Measurements from ENCODE around the gene PAH.

Gene PAH

DNA sequence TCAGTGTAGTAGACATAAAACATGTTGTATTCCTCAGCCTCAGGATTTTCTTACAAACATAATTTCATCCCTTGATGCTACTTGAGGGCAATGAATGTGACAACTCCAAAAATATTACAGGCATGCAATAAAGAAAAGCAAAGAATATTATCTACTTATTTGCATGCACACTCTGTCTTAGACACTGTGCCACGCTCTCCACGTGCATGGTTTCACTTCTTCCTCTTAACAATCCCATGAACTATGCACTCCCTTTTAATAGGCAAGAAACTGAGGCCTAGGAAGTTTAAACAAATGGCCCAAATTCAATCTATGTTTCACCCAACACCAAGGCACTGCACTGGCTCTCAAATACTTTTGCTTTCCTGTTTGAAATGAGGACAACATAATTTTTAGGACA is 1.8 kb upstream of the PAH start:
- Mint-ChIP-seq H3K9me3 (no peaks in the 10 kb centered on the region), H3K4me1 (peaks cover 14% of the 10 kb centered on the region), H3K27ac (no peak overlapping the region), H3K27me3 (peaks cover 16% of the 10 kb centered on the region), H3K4me3 (no peak overlapping the region)
- no peak for DNase-seq
- ATAC-seq, result no peak

DNA sequence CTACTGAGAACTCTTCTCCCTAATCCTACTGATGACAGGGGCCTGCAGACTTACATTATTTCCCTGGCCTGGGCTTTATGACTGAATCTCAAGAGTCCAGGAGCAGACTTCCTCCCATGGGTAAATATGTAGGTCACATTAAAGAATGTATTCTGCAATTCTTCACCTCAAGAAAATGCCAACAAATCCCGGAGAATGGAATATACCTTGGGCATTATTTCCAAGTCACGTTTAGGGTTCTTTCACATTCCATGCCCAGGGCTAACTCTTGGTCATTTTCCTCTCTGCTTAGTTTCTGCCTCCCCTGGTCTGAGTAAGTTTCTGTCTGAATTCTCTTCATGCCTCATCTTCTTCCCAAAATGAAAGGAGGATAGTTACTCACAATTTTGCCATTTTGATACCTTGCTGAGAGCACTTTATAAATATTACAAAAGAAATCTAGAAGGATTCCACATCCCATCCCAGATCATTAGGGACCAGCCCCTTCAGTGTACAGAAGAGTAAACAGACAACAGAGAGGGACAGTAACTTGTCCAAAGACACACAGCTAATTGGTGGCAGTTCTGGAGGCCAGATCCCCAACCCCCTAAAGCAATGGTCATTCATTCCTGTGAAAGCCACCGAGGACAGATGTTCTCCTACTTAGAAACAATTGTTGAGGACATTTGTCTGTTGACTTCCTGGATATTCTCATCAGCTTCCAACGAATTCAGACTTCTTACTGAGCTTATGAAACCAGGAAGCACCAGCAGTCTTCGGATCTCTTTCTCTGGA is 605 bp downstream of the PAH start:
- Mint-ChIP-seq H3K9me3 (no peaks in the 10 kb centered on the region), H3K27ac (no peak overlapping the region), H3K4me3 (peak overlapping the region; percentile 21 to 62), H3K4me1 (peaks cover 14% of the 10 kb centered on the region), H3K27me3 (peaks cover 12% of the 10 kb centered on the region)
- ATAC-seq, result no peak
- no peak for DNase-seq

DNA sequence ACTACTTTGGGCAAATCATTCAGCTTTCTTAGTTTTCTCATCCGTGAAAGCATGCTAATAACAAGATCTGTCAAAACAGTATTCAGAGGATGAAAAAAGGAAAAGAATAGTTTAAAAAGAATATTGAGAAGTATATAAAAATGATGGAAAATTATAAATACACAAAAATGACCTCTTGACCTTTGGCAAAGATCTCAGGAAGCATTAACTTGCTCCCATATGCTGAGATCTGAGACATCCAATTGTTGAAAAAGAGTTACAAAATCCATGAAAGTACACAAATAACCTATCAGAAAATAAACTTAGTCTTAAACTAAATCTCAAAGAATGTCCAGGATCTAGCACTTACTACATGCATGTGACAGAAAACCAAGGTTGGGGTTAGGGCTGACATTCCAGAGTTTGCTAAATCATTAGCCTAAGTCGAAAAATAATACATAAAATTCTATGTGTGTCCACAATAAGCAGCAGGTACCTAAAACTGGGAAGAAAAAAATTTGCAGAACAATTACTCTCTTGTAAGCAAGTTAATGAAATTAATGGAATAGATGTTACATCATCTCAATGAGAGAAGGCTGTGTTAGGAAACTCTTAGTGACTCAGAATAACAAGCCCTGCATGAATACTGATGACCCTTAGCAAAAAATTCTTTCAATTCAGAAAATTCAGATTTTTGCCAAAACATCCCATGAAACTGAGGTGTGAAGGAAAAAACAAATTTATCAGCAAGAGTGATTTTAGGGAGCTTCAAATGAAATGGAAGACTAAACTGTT is 3.4 kb downstream of the PAH start:
- no peaks in the 10 kb centered on the region for H3K9me3 Mint-ChIP-seq
- ATAC-seq (no peak), DNase-seq (no peak)
- H3K27me3 Mint-ChIP-seq, result peaks cover 16% of the 10 kb centered on the region
- no peak overlapping the region for H3K4me3 Mint-ChIP-seq
- peaks cover 14% of the 10 kb centered on the region for H3K4me1 Mint-ChIP-seq
- H3K27ac Mint-ChIP-seq, result no peak overlapping the region

DNA sequence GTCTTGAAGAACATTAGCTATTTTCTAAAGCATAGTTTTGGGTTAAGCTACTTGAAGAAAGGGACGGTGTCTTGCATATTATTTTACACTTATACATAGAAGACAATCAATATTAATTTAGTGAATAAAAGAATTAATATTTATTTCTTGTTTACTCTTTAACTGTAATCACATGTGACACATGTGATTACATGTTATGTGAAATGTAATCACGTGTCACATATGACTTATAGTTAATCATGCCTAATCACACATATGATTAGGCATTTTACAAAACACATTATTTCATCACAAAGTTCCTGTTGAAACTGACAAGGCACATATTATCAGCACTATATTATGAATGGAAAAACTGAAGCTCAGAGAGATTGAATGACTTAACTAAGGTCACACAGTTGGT is 4.8 kb downstream of the PAH start:
- H3K4me3 Mint-ChIP-seq, result no peak overlapping the region
- ATAC-seq (no peak), DNase-seq (no peak)
- H3K9me3 Mint-ChIP-seq, result no peaks in the 10 kb centered on the region
- H3K27me3 Mint-ChIP-seq, result peaks cover 16% of the 10 kb centered on the region
- no peak overlapping the region for H3K27ac Mint-ChIP-seq
- peaks cover 6% of the 10 kb centered on the region for H3K4me1 Mint-ChIP-seq

DNA sequence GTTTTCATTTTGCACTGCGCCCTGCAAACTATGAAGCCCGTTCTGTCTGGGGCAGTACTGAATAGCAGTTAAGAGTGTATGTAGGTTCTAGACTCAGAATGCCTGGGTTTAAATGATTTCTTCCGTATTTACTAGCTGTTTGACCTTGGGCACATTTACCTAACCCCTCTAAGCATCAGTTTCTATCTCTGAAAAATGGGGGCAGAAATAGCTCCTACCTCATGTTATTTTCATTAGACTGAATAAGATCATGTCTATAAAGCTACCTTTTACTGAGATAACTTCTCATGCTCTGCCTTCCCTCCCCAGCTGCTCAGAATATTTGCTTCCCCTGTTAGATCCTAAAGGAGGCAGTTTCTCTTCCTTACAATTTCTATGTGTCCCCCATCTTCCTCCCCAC is 5.7 kb downstream of the PAH start:
- Mint-ChIP-seq H3K9me3 (no peaks in the 10 kb centered on the region), H3K27ac (no peak overlapping the region), H3K4me3 (no peak overlapping the region), H3K27me3 (peaks cover 16% of the 10 kb centered on the region), H3K4me1 (no peaks in the 10 kb centered on the region)
- no peak for ATAC-seq
- DNase-seq, result no peak

DNA sequence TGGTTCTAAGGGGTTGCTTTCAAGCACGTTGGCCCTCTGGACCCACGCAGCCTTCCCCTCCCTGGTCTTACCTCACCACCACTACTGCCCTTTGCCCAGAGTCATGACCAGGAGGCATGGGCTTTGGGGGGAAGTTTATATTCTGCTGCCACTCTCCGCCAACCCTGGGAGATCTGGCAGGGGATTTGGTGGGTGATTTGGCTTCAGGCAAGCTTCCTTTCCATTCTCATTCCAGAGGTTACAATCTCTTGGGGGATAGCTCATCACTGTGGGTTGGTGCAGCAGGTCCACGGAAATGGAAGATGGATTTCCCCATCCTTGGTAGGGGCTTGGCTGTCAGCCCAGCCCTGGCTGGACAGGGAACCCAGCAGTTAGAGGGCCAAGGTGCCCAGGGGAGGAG is 6.3 kb downstream of the PAH start:
- ATAC-seq (no peak), DNase-seq (no peak)
- H3K27me3 Mint-ChIP-seq, result peaks cover 16% of the 10 kb centered on the region
- no peak overlapping the region for H3K4me3 Mint-ChIP-seq
- no peak overlapping the region for H3K27ac Mint-ChIP-seq
- no peaks in the 10 kb centered on the region for H3K9me3 Mint-ChIP-seq
- no peaks in the 10 kb centered on the region for H3K4me1 Mint-ChIP-seq

DNA sequence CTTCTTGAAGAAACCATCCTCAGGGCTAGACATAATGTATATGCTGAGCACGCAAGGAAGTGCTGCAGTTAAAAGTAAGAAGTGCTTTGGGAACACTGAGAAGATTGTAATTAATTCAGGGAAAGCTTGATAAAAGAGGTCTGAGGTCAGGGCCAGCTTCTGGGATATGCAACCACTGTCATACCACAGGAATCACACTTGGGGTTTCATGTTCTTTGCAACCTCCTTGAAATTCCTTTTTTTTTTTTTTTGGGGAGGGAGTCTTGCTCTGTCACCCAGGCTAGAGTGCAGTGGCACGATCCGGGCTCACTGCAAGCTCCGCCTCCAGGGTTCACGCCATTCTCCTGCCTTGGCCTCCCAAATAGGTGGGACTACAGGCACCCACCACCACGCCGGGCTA is 6.9 kb downstream of the PAH start:
- H3K4me3 Mint-ChIP-seq, result no peak overlapping the region
- H3K9me3 Mint-ChIP-seq, result no peaks in the 10 kb centered on the region
- peaks cover 15% of the 10 kb centered on the region for H3K27me3 Mint-ChIP-seq
- H3K4me1 Mint-ChIP-seq, result no peaks in the 10 kb centered on the region
- H3K27ac Mint-ChIP-seq, result no peak overlapping the region
- DNase-seq (no peak), ATAC-seq (no peak)

DNA sequence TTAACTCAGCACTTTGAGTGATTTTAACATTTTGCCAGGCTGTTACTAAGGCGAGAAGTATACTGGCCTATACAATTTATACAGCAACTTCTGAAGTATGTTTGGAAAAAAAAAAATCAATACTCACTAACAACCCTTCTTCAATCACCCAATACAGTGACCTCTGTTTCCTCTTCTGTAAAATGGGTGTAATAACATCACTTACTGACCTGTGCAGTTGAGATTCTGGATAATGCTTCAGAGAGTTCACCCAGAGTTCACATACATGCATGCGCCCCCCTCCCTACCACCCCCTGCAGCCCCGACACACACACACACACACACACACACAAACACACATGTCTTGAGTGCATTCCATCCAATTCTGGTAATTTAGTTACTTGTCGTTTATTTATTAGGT is 9.1 kb downstream of the PAH start:
- ATAC-seq, result no peak
- H3K9me3 Mint-ChIP-seq, result no peaks in the 10 kb centered on the region
- H3K4me3 Mint-ChIP-seq, result no peak overlapping the region
- H3K4me1 Mint-ChIP-seq, result no peaks in the 10 kb centered on the region
- H3K27me3 Mint-ChIP-seq, result peaks cover 8% of the 10 kb centered on the region
- no peak for DNase-seq
- no peak overlapping the region for H3K27ac Mint-ChIP-seq

DNA sequence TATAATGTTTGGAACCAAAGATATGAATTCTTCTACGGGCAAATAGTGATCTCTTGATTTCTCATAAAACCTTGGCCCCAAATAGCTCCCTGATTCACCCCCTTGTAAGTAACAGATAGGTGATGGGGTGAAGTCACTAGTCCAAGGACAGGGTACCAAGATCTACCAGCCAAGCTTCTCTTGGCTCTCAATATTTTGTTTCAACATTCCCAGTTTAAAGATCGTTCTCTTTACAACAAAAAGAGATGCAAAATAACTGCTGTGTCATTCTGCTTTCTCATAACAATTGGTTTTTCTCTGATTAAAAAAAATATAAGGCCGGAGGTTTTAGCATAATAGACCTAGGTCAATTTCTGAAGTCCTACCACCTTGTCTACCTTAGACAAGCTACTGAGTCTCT is 11.8 kb downstream of the PAH start:
- DNase-seq (no peak), ATAC-seq (no peak)
- Mint-ChIP-seq H3K4me1 (no peaks in the 10 kb centered on the region), H3K27ac (no peak overlapping the region), H3K27me3 (no peaks in the 10 kb centered on the region), H3K4me3 (no peak overlapping the region), H3K9me3 (no peaks in the 10 kb centered on the region)

DNA sequence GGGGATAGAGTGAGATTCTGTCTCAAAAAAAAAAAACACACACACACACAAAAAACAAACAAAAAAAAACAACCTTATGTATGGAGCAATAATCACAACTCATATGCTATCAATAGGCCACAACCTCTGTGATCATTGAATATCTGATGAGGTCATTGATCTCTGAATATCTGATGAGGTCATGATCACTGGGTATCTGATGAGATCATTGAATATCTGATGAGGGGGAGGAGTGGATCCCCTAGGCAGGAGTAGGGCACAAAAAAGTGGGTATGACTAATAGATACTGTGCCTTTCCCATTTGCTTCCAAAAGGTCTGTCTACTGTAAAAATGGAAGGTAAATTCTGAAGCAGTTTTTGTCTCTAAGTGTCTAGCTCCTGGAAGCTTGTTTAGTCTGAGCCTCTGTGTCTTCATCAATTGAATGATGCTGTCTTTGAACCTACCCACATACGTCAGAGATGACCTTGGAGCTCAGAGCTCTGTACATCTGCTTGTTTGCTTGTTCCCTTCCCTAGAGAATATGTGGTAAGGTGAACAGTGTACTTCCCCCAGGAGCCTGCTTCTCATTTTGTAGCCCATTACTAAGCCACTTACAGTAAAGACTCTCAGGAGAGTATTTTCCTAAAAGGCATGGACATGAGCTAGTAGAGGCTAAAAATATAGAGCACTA is 13.6 kb downstream of the PAH start:
- Mint-ChIP-seq H3K4me1 (no peaks in the 10 kb centered on the region), H3K27me3 (peaks cover 8% of the 10 kb centered on the region), H3K9me3 (no peaks in the 10 kb centered on the region), H3K27ac (no peak overlapping the region), H3K4me3 (no peak overlapping the region)
- ATAC-seq (no peak), DNase-seq (no peak)

DNA sequence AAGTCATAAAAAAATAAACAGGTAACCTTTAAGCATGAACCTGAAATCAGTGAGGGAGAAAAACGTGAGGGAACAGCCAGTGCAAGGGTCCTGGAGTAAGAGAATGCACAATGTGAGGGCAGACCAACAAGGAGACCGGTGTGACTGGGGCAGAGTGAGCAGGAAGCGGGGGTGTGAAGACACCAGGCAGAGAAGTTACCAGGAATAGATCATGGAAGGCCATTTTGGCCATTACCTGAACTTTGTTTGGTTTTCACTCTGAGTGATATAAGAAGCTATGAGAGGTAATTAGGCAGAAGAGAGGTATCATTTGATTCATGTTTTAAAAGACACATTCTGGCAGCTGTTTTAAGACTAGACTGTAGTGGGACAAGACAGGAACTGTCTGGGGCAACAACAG is 15.0 kb downstream of the PAH start:
- ATAC-seq (no peak), DNase-seq (no peak)
- peaks cover 8% of the 10 kb centered on the region for H3K27me3 Mint-ChIP-seq
- H3K4me1 Mint-ChIP-seq, result no peaks in the 10 kb centered on the region
- H3K9me3 Mint-ChIP-seq, result no peaks in the 10 kb centered on the region
- H3K27ac Mint-ChIP-seq, result no peak overlapping the region
- H3K4me3 Mint-ChIP-seq, result no peak overlapping the region

DNA sequence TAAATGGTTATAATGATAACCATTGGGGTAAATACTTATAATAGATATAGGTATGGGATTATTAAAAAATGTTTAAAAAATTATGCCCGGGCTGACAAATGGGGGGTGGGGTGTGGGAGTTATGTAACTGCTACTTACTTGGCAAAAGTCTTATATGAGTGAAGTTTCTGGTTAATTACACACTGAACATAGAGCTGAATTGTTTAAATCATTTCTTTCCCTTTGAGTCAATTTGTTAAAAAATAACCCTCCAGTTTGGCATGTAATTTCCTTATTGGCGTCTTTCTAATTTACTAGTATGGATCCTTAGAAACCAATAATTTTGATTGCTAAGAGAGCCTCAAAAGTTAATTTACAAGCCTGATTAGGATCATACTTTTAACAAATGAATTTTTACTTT is 16.7 kb downstream of the PAH start:
- Mint-ChIP-seq H3K27me3 (peaks cover 8% of the 10 kb centered on the region), H3K4me1 (no peaks in the 10 kb centered on the region), H3K4me3 (no peak overlapping the region), H3K9me3 (no peaks in the 10 kb centered on the region), H3K27ac (no peak overlapping the region)
- no peak for DNase-seq
- ATAC-seq, result no peak

DNA sequence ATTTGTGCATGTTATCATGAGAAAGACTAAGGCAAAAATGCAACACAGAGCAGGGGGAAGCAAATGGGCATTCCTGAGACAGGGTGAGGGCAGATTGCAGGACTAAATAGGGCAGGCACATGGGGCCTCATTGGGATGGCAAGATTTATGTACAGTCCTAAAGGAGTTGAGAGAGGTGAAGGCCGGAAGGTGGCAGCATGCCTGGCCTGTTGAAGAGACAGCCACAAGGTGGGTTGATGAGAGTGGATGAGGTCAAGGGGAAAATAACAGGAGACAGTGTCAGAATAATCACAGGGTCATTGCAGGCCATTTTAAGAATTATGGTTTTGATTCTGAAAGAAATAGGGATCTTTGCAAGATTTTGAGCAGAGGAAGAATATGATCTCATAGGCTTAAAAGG is 21.0 kb downstream of the PAH start:
- DNase-seq, result no peak
- H3K27me3 Mint-ChIP-seq, result peaks cover 8% of the 10 kb centered on the region
- H3K4me1 Mint-ChIP-seq, result no peaks in the 10 kb centered on the region
- H3K27ac Mint-ChIP-seq, result no peak overlapping the region
- H3K4me3 Mint-ChIP-seq, result no peak overlapping the region
- no peak for ATAC-seq
- H3K9me3 Mint-ChIP-seq, result no peaks in the 10 kb centered on the region

DNA sequence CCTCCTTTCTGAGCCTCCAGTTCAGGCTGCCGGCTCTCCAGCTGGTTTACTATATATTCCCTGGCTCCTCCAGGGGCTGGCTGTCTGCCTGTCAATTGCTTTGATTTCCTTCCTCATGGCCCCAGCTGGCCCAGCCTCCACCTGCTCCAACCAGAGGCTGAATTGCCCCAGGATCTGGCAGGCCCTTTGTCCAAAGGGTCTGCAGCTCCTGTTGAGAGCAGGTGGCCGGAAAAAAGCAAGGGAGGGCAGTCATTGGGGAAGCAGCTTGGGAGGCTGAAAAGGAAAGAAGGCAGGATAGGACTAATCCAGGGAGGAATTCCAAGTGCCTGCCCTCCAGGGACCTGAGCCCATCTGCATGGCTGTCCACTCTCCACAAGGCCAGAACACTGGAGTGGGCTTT is 25.3 kb downstream of the PAH start:
- H3K4me3 Mint-ChIP-seq, result no peak overlapping the region
- no peaks in the 10 kb centered on the region for H3K27me3 Mint-ChIP-seq
- no peak for DNase-seq
- no peaks in the 10 kb centered on the region for H3K9me3 Mint-ChIP-seq
- no peak overlapping the region for H3K27ac Mint-ChIP-seq
- no peak for ATAC-seq
- no peaks in the 10 kb centered on the region for H3K4me1 Mint-ChIP-seq

DNA sequence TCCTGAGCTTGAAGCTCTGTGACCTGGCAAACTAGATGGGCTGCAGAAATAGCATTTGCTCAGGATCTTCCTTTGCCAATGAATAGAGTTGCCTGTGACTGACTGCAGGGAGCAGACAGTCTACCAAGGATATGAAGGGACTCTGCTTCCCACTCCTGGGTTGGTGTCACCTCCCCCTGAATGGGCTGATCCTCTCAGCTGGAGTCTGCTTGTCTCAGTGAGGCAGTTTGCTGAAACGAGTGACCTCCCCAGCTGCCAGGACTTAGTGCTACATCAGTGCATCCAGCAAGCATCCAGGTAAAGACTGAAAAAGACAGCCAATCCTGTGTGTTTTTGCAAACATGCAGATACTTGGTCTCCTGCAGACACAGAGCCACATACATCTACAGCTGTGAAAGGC is 28.5 kb downstream of the PAH start:
- ATAC-seq (no peak), DNase-seq (no peak)
- no peaks in the 10 kb centered on the region for H3K4me1 Mint-ChIP-seq
- no peak overlapping the region for H3K4me3 Mint-ChIP-seq
- H3K27ac Mint-ChIP-seq, result no peak overlapping the region
- no peaks in the 10 kb centered on the region for H3K27me3 Mint-ChIP-seq
- H3K9me3 Mint-ChIP-seq, result no peaks in the 10 kb centered on the region

Data from stimulated activated naive CD8-positive, alpha-beta T cell treated with anti-CD3 and anti-CD28 coated beads, Interleukin-15, amount 100 ng/mL, for 72 hours (primary cell).